HG02759 (cell line): ENCODE measurements around the gene ACCSL.
A peak's percentile ranks its signal among the peaks of the same experiment; 100 is the strongest.

Experiments
- ATAC-seq: cut with Tn5 transposase; IDR thresholded peaks from one replicate; pipeline ENCODE4 v1.9.1; 2021; ENCODE audit warnings: mild to moderate bottlenecking, moderate library complexity; ENCODE audit not compliant: unreplicated experiment

Gene ACCSL

GRCh38 chr11:44094260-44094868 is 46.6 kb downstream of the ACCSL start:
- ATAC-seq, result peak; percentile 31

GRCh38 chr11:44095506-44096359 is 48.0 kb downstream of the ACCSL start, which contains the start of gene EXT2:
Gene EXT2 (plus strand): TSS chr11:44095678. CDS start chr11:44107713, 12,035 bp downstream.
- ATAC-seq, result peak; percentile 95

GRCh38 chr11:44096360-44097185 is 48.8 kb downstream of the ACCSL start:
- peak; percentile 10 for ATAC-seq

GRCh38 chr11:44097821-44098220 is 50.0 kb downstream of the ACCSL start:
- no peak for ATAC-seq

- no peak for ATAC-seq
Observed at GRCh38 chr11:44101098-44101497, 53.3 kb downstream of the ACCSL start.

GRCh38 chr11:44104481-44105294 is 56.9 kb downstream of the ACCSL start:
- no peak for ATAC-seq

- ATAC-seq, result no peak
Observed at GRCh38 chr11:44108260-44108659, 60.5 kb downstream of the ACCSL start.
